Upper lobe of right lung (tissue), 1 donor: ENCODE results near the gene CDON. TPM values are rescaled to one million over a fixed set of nuclear protein-coding genes. Genes with fewer than 3 reads are reported as not detected.

Experiments
- ATAC-seq: fragments of 200-7000 bp; cut with Tn5 transposase; one replicate; pipeline ENCODE4 v1.9.1; 2020; ENCODE audit warnings: mild to moderate bottlenecking, moderate library complexity
- DNase-seq: peaks from one replicate; pipeline ENCODE4 v3.0.0-alpha.2; 2020
- H3K27ac ChIP-seq: fragments of 200-600 bp; one replicate; pipeline ENCODE4 v1.8.0; 2022
- H3K27me3 ChIP-seq: fragments of 200-600 bp; one replicate; pipeline ENCODE4 v1.8.0; 2022; ENCODE audit warnings: mild to moderate bottlenecking
- H3K36me3 ChIP-seq: fragments of 200-600 bp; one replicate; pipeline ENCODE4 v1.8.0; 2022
- H3K4me1 ChIP-seq: fragments of 200-600 bp; one replicate; pipeline ENCODE4 v1.8.0; 2022
- H3K4me3 ChIP-seq: fragments of 200-600 bp; one replicate; pipeline ENCODE4 v1.8.0; 2022; ENCODE audit warnings: mild to moderate bottlenecking
- H3K9me3 ChIP-seq: fragments of 200-600 bp; one replicate; pipeline ENCODE4 v1.8.0; 2022
- CTCF ChIP-seq: fragments of 200-600 bp; IDR thresholded peaks from one replicate; pipeline ENCODE4 v1.8.0; 2022; ENCODE audit warnings: antibody characterized with exemption
- intact Hi-C: fragments of 100-400 bp; cut with DNase I; formaldehyde crosslinking; loops from one replicate; pipeline ENCODE4 v1.11.0; 2022
- total RNA-seq: library from RNA; stranded (reverse); fragmentation: NEBNext Ultra II Directional; extraction: Animal tissue kit (Norgen Biotek cat#: 25700); gene quantifications from one replicate; pipeline ENCODE4 v1.2.1, GENCODE V29; 2021
- donor health status: DM: no; HTN: yes; CAD: no; lungs with severe emphysema.

The CDON gene
- total RNA-seq, 1 donor from 2014 or later = 13.3 TPM

GRCh38 chr11:125956391-125957134, 106.1 kb downstream of the CDON start:
- no peak overlapping the region for H3K4me3 ChIP-seq
- no peaks in the 10 kb centered on the region for H3K36me3 ChIP-seq
- H3K4me1 ChIP-seq = peaks cover 9% of the 10 kb centered on the region
- H3K27ac ChIP-seq = no peak overlapping the region
- H3K9me3 ChIP-seq = no peaks in the 10 kb centered on the region
- ATAC-seq (no peak), DNase-seq (no peak)
- intact Hi-C loops = no loop called here
- no peaks in the 10 kb centered on the region for H3K27me3 ChIP-seq
- no peak for TF ChIP-seq CTCF

GRCh38 chr11:125955856-125956255, 106.8 kb downstream of the CDON start:
- intact Hi-C loops = no loop called here
- Histone ChIP-seq H3K4me1 (peaks cover 9% of the 10 kb centered on the region), H3K36me3 (no peaks in the 10 kb centered on the region), H3K9me3 (no peaks in the 10 kb centered on the region), H3K27me3 (no peaks in the 10 kb centered on the region), H3K27ac (no peak overlapping the region), H3K4me3 (no peak overlapping the region)
- TF ChIP-seq CTCF = no peak
- no peak for ATAC-seq
- DNase-seq = no peak

- ATAC-seq (no peak), DNase-seq (no peak)
- intact Hi-C loops = no loop called here
- peaks cover 9% of the 10 kb centered on the region for H3K4me1 ChIP-seq
- no peaks in the 10 kb centered on the region for H3K27me3 ChIP-seq
- H3K27ac ChIP-seq = no peak overlapping the region
- TF ChIP-seq CTCF = no peak
- no peak overlapping the region for H3K4me3 ChIP-seq
- no peaks in the 10 kb centered on the region for H3K36me3 ChIP-seq
- no peaks in the 10 kb centered on the region for H3K9me3 ChIP-seq
Measured at GRCh38 chr11:125954945-125955640, 107.6 kb downstream of the CDON start.

DNA sequence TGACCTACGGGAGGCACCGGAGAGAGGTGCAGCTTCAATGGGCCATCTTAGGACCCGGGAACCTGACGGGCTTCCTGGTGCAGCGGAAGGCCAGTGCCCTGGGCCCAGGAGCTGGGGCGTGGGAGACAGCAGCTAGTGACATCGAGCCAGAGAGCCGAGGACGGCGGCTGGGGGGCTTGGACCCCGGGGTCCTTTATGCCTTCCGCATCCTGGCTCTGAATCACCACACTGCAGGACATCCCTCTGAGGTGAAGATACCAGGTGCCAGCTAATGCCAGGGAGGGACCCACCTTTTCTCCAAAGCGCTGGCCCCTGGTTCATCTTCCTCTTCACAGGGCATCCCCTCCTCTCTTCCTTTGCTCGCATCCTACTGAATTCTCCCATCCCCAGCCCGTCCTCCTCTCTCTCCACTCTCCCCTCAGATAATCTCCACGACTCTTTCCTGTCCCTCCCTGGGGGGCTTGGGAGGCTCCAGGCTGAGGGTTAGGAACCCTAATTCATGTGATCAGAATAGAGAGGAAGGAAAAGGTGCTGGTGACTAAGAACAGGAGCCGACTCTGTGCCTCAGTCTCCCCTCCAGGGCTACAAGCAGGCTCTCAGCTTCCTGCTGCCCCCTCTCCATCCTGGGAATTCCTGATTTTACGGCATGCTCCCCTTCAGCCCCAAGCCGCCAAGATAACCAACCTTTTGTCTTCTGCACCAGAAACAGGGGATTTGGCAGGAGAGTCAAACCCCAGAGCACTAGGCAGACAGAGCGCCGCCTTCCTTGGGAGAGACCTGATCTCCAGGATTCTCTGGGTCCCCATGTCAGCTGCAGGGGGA, 108.3 kb downstream of the CDON start:
- Histone ChIP-seq H3K27ac (no peak overlapping the region), H3K4me1 (peaks cover 9% of the 10 kb centered on the region), H3K4me3 (no peak overlapping the region), H3K36me3 (no peaks in the 10 kb centered on the region), H3K27me3 (no peaks in the 10 kb centered on the region), H3K9me3 (no peaks in the 10 kb centered on the region)
- no peak for TF ChIP-seq CTCF
- DNase-seq = no peak
- intact Hi-C loops = no loop called here
- no peak for ATAC-seq

DNA sequence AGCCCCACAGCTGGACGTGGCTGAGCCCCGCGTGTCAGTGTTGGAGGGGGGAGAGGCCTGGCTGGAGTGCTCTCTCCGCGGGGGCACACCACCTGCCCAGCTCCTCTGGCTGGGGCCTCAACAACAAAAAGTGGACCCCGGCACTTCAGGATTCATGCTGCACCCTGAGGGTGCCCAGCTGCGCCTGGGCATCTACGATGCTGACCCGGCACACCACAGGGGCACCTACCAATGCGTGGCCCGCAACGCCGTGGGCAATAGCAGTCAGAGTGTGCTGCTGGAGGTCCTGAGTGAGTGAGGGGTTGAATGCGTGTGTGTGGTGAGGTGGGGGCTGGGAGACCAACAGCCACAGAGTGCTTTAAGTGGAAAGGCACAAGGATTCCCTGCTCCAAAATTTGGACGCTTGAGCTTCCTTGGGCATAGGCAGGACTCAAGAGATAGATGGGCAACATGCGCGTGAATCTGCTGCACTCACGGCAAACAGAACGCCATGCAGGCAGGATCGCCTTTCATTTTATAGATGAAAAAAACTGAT, 109.2 kb downstream of the CDON start:
- Histone ChIP-seq H3K4me1 (peaks cover 9% of the 10 kb centered on the region), H3K4me3 (no peak overlapping the region), H3K27ac (no peak overlapping the region), H3K9me3 (no peaks in the 10 kb centered on the region), H3K27me3 (no peaks in the 10 kb centered on the region), H3K36me3 (no peaks in the 10 kb centered on the region)
- ATAC-seq = no peak
- no peak for DNase-seq
- intact Hi-C loops = no loop called here
- no peak for TF ChIP-seq CTCF
